G401 (cell line): ENCODE measurements around the gene ATP1A3. TPM values are rescaled to one million over a fixed set of nuclear protein-coding genes. Genes with fewer than 3 reads are reported as not detected.
"Not testable (repeated sequence)": the region's sequence is repeated elsewhere in the genome, so short reads cannot be mapped to it uniquely, and the experiment has no call there.

ENCODE experiments used
- DNase-seq: peaks from one replicate; pipeline ENCODE4 v3.0.0-alpha.2; 2015; ENCODE audit warnings: low spot score
- in situ Hi-C: cut with HindIII; loops from 2 replicates; pipeline ENCODE4 v1.10.0; 2016; ENCODE audit warnings: low sequenced_read_pairs, mixed read lengths
- total RNA-seq: library from RNA; depleted of rRNA; stranded (reverse); fragments of >200 nt; shearing (Covaris generic); gene quantifications from 2 replicates; pipeline ENCODE4 v1.2.3, GENCODE V29; 2014

ATP1A3 gene
- total RNA-seq, 1 experiment from 2014 or later = 2.7 TPM

- in situ Hi-C loops = no loop called here
- peak; percentile 90 for DNase-seq
These were observed 36.1 kb downstream of the ATP1A3 start for GRCh38 chr19:41957838-41958366.

GRCh38 chr19:41957161-41957837, 36.7 kb downstream of the ATP1A3 start:
- no peak for DNase-seq
- in situ Hi-C loops = no loop called here

- DNase-seq = no peak
- in situ Hi-C loops = no loop called here
These were observed 37.4 kb downstream of the ATP1A3 start for GRCh38 chr19:41956621-41957020.

GRCh38 chr19:41955521-41955920, 38.5 kb downstream of the ATP1A3 start:
- no peak for DNase-seq
- in situ Hi-C loops = no loop called here

- in situ Hi-C loops = no loop called here
- peak; percentile 72 for DNase-seq
These were observed 42.3 kb downstream of the ATP1A3 start for GRCh38 chr19:41951686-41952172.

GRCh38 chr19:41947091-41947490, 46.9 kb downstream of the ATP1A3 start:
- no peak for DNase-seq
- in situ Hi-C loops = no loop called here

- no peak for DNase-seq
- in situ Hi-C loops = no loop called here
These were observed 48.8 kb downstream of the ATP1A3 start for GRCh38 chr19:41945135-41945766.

GRCh38 chr19:41944336-41944735, 49.7 kb downstream of the ATP1A3 start:
- in situ Hi-C loops = no loop called here
- no peak for DNase-seq

GRCh38 chr19:41941410-41942202, 52.4 kb downstream of the ATP1A3 start:
- in situ Hi-C loops = no loop called here
- DNase-seq = no peak

- no peak for DNase-seq
- in situ Hi-C loops = no loop called here
These were observed 53.2 kb downstream of the ATP1A3 start for GRCh38 chr19:41940731-41941409.

GRCh38 chr19:41939861-41940730, 53.9 kb downstream of the ATP1A3 start:
- no peak for DNase-seq
- in situ Hi-C loops = no loop called here

- DNase-seq, in situ Hi-C loops: not testable (repeated sequence)
These were observed 54.8 kb downstream of the ATP1A3 start for GRCh38 chr19:41939209-41939608.

GRCh38 chr19:41937525-41938468, 56.2 kb downstream of the ATP1A3 start:
- DNase-seq = no peak
- in situ Hi-C loops = no loop called here

- no peak for DNase-seq
- in situ Hi-C loops = no loop called here
These were observed 57.1 kb downstream of the ATP1A3 start for GRCh38 chr19:41936961-41937360.

GRCh38 chr19:41936416-41936850, 57.6 kb downstream of the ATP1A3 start:
- in situ Hi-C loops = no loop called here
- DNase-seq = no peak

- no peak for DNase-seq
- in situ Hi-C loops = no loop called here
These were observed 58.1 kb downstream of the ATP1A3 start for GRCh38 chr19:41935760-41936415.

GRCh38 chr19:41934849-41935374, 59.1 kb downstream of the ATP1A3 start:
- peak; percentile 61 for DNase-seq
- in situ Hi-C loops = no loop called here
